HG03575 (cell line): ENCODE measurements around the gene ASCC3.

Experiments
- ATAC-seq: cut with Tn5 transposase; IDR thresholded peaks from one replicate; pipeline ENCODE4 v1.9.1; 2021; ENCODE audit not compliant: unreplicated experiment, insufficient number of reproducible peaks, low FRiP score; ENCODE audit errors: extremely low read depth

Gene ASCC3

GRCh38 chr6:100880853-100881706 lies at the start of gene ASCC3:
ASCC3 (minus strand) TSS chr6:100881329; CDS start chr6:100867997, 13,332 bp downstream.
- ATAC-seq = peak; percentile 87

GRCh38 chr6:100925749-100926148 lies 44.6 kb upstream of the ASCC3 start:
- no peak for ATAC-seq

GRCh38 chr6:100924534-100925227 lies 43.6 kb upstream of the ASCC3 start:
- ATAC-seq = no peak

GRCh38 chr6:100923481-100924165 lies 42.5 kb upstream of the ASCC3 start:
- no peak for ATAC-seq

- no peak for ATAC-seq
These were observed 39.0 kb upstream of the ASCC3 start for GRCh38 chr6:100920028-100920605.

- no peak for ATAC-seq
These were observed 37.0 kb upstream of the ASCC3 start for GRCh38 chr6:100918152-100918551.

- ATAC-seq = no peak
These were observed 34.7 kb upstream of the ASCC3 start for GRCh38 chr6:100915876-100916275.

GRCh38 chr6:100913400-100914276 lies 32.5 kb upstream of the ASCC3 start:
- ATAC-seq = no peak

- no peak for ATAC-seq
These were observed 25.2 kb upstream of the ASCC3 start for GRCh38 chr6:100906325-100906724.

- ATAC-seq = no peak
These were observed 23.9 kb upstream of the ASCC3 start for GRCh38 chr6:100905067-100905466.

- no peak for ATAC-seq
These were observed 23.2 kb upstream of the ASCC3 start for GRCh38 chr6:100904316-100904715.

- no peak for ATAC-seq
These were observed 20.5 kb upstream of the ASCC3 start for GRCh38 chr6:100901582-100901981.

GRCh38 chr6:100899202-100899601 lies 18.1 kb upstream of the ASCC3 start:
- no peak for ATAC-seq

- no peak for ATAC-seq
These were observed 16.5 kb upstream of the ASCC3 start for GRCh38 chr6:100897671-100898070.

- ATAC-seq = no peak
These were observed 12.6 kb upstream of the ASCC3 start for GRCh38 chr6:100893743-100894142.

GRCh38 chr6:100892693-100893092 lies 11.6 kb upstream of the ASCC3 start:
- ATAC-seq = no peak

- ATAC-seq = no peak
These were observed 11.0 kb upstream of the ASCC3 start for GRCh38 chr6:100892116-100892515.

- no peak for ATAC-seq
These were observed 9.9 kb upstream of the ASCC3 start for GRCh38 chr6:100891079-100891478.
